ENCODE data around the gene BCL7A. TPM values are rescaled to one million over a fixed set of nuclear protein-coding genes. Genes with fewer than 3 reads are reported as not detected.

BCL7A gene
- total RNA-seq, 4 donors from 2014 or later, result 2.8 to 4.9 (median 3.4) TPM

GRCh38 chr12:122057007-122057735 is 35.5 kb downstream of the BCL7A start:
- ATAC-seq (ENCODE audit: low FRiP score) (no peak), DNase-seq (ENCODE audit: low spot score) (no peak)
- TF ChIP-seq CTCF (IDR thresholded peaks at IDR 0.05), result no peak

GRCh38 chr12:122057769-122058168 is 36.1 kb downstream of the BCL7A start:
- ATAC-seq (ENCODE audit: low FRiP score), result no peak
- no peak for DNase-seq (ENCODE audit: low spot score)
- TF ChIP-seq CTCF (IDR thresholded peaks at IDR 0.05), result no peak

- ATAC-seq (ENCODE audit: low FRiP score) (no peak), DNase-seq (ENCODE audit: low spot score) (no peak)
- TF ChIP-seq CTCF (IDR thresholded peaks at IDR 0.05), result no peak
These were observed 37.0 kb downstream of the BCL7A start for GRCh38 chr12:122058549-122059149.

- ATAC-seq (ENCODE audit: low FRiP score) (no peak), DNase-seq (ENCODE audit: low spot score) (no peak)
- TF ChIP-seq CTCF (IDR thresholded peaks at IDR 0.05), result no peak
These were observed 37.7 kb downstream of the BCL7A start for GRCh38 chr12:122059203-122059960.

- TF ChIP-seq CTCF (IDR thresholded peaks at IDR 0.05), result no peak
- no peak for DNase-seq (ENCODE audit: low spot score)
- ATAC-seq (ENCODE audit: low FRiP score), result no peak
These were observed 38.4 kb downstream of the BCL7A start for GRCh38 chr12:122060081-122060501.

- TF ChIP-seq CTCF (IDR thresholded peaks at IDR 0.05), result no peak
These were observed 39.6 kb downstream of the BCL7A start for GRCh38 chr12:122061253-122061652.

More at GRCh38 chr12:122061253-122061652, 39.6 kb downstream of the BCL7A start:
- ATAC-seq (ENCODE audit: low FRiP score) (no peak), DNase-seq (ENCODE audit: low spot score) (no peak)

Measured in omental fat pad (tissue), 4 donors.